H1 (cell line): ENCODE data around the gene CSTF3. TPM values are rescaled to one million over a fixed set of nuclear protein-coding genes. Genes with fewer than 3 reads are reported as not detected.

Experiments used
- CTCF ChIA-PET: fragments of 300-600 bp; sonication (Branson Sonifier 250); formaldehyde crosslinking; loops from one replicate; lab custom pipeline; 2021; ENCODE audit not compliant: partially characterized antibody; lab: Charles Lee
- POLR2A ChIA-PET: fragments of 300-600 bp; sonication (Branson Sonifier 250); formaldehyde crosslinking; loops from one replicate; lab custom pipeline; 2021; ENCODE audit warnings: inconsistent platforms; ENCODE audit not compliant: partially characterized antibody; lab: Charles Lee
- DNase-seq, 2 experiments: peaks; one replicate each; pipeline versions ENCODE4 v3.0.0 to v3.0.0-alpha.2; 2010 to 2022; ENCODE audit warnings: low spot score in 2 of 2, low read depth in 1 of 2, mixed read lengths in 1 of 2
- FAIRE-seq: peaks from 2 replicates; lab custom pipeline; 2011; peaks lifted over from hg19 to GRCh38; lab: Jason Lieb, UNC
- H2AFZ ChIP-seq: 2 replicates; pipeline ENCODE4 v1.8.1; 2012; ENCODE audit warnings: low read length, inconsistent platforms
- H2AK5ac ChIP-seq: 2 replicates; pipeline ENCODE4 v1.6.1; 2013; ENCODE audit warnings: low read depth, low read length
- H2BK120ac ChIP-seq: replicated peaks from 2 replicates; pipeline ENCODE3; 2013; ENCODE audit warnings: low read depth, low read length, inconsistent platforms
- H2BK12ac ChIP-seq: 2 replicates; pipeline ENCODE4 v1.6.1; 2013; ENCODE audit warnings: low read depth, low read length
- H2BK15ac ChIP-seq: 2 replicates; pipeline ENCODE4 v1.6.1; 2013; ENCODE audit warnings: low read length
- H2BK20ac ChIP-seq: 2 replicates; pipeline ENCODE4 v1.6.1; 2013; ENCODE audit warnings: low read length
- H2BK5ac ChIP-seq: 2 replicates; pipeline ENCODE4 v1.6.1; 2013; ENCODE audit warnings: low read depth, low read length
- H3K14ac ChIP-seq: 2 replicates; pipeline ENCODE4 v1.6.1; 2013; ENCODE audit warnings: inconsistent platforms; ENCODE audit not compliant: insufficient read length
- H3K18ac ChIP-seq: 2 replicates; pipeline ENCODE4 v1.6.1; 2013; ENCODE audit warnings: low read length; ENCODE audit errors: extremely low read depth
- H3K23ac ChIP-seq: 2 replicates; pipeline ENCODE4 v1.6.1; 2013; ENCODE audit warnings: inconsistent platforms; ENCODE audit not compliant: insufficient read length
- H3K23me2 ChIP-seq: 2 replicates; pipeline ENCODE4 v1.6.1; 2013; ENCODE audit warnings: low read depth, low read length
- H3K27ac ChIP-seq: 2 replicates; pipeline ENCODE4 v1.6.1; 2011; ENCODE audit warnings: low read depth, low read length, inconsistent platforms
- H3K27me3 ChIP-seq, 4 experiments: replicated peaks in 1 of 4; 1 replicate in 1 of 4; 2 replicates in 3 of 4; pipeline versions ENCODE4 v1.6.1 to v1.8.1; 2011 to 2013; ENCODE audit warnings: low read length in 3 of 4, mild to moderate bottlenecking in 3 of 4, inconsistent platforms in 2 of 4, mixed read lengths in 2 of 4, moderate library complexity in 1 of 4; ENCODE audit not compliant: control insufficient read depth in 3 of 4, insufficient read depth in 3 of 4; ENCODE audit errors: extremely low read depth in 1 of 4
- H3K36me3 ChIP-seq, 4 experiments: 2 replicates each; pipeline versions ENCODE4 v1.6.1 to v1.8.1; 2011 to 2013; ENCODE audit warnings: mild to moderate bottlenecking in 4 of 4, low read length in 3 of 4, moderate library complexity in 2 of 4, control low read depth in 1 of 4, inconsistent platforms in 1 of 4; ENCODE audit not compliant: insufficient read depth in 4 of 4, control insufficient read depth in 2 of 4
- H3K4ac ChIP-seq: replicated peaks from 2 replicates; pipeline ENCODE3; 2013; ENCODE audit warnings: low read length, low read depth, mixed read lengths, inconsistent platforms; ENCODE audit not compliant: insufficient read length
- H3K4me1 ChIP-seq, 4 experiments: replicated peaks in 1 of 4; 1 replicate in 1 of 4; 2 replicates in 3 of 4; pipeline versions ENCODE4 v1.6.1 to v1.8.1; 2011 to 2013; ENCODE audit warnings: low read length in 3 of 4, inconsistent platforms in 2 of 4, mixed read lengths in 1 of 4; ENCODE audit not compliant: insufficient read depth in 4 of 4, control insufficient read depth in 3 of 4
- H3K4me2 ChIP-seq, 2 experiments: 2 replicates each; pipeline versions ENCODE4 v1.6.1 to v1.8.1; 2011 to 2013; ENCODE audit warnings: low read depth in 2 of 2, low read length in 2 of 2, control low read depth in 1 of 2, inconsistent platforms in 1 of 2, mild to moderate bottlenecking in 1 of 2; ENCODE audit not compliant: insufficient read depth in 1 of 2
- H3K4me3 ChIP-seq, 4 experiments: fragments of 200-600, 300-600 bp in 1 of 4; sonication (generic), shearing (Covaris generic), sonication (Bioruptor Twin) in 1 of 4; 2 replicates each; pipeline versions ENCODE4 v1.5.1 to v1.8.1; 2011 to 2016; ENCODE audit warnings: low read length in 4 of 4, low read depth in 3 of 4, control low read depth in 2 of 4, inconsistent platforms in 2 of 4, mild to moderate bottlenecking in 2 of 4, mixed read lengths in 1 of 4, moderate library complexity in 1 of 4; ENCODE audit not compliant: insufficient read depth in 2 of 4; ENCODE audit errors: extremely low read depth in 1 of 4
- H3K56ac ChIP-seq: replicated peaks from 2 replicates; pipeline ENCODE3; 2013; ENCODE audit warnings: low read depth, mild to moderate bottlenecking, mixed read lengths, low read length, inconsistent platforms; ENCODE audit not compliant: insufficient read length
- H3K79me1 ChIP-seq: 2 replicates; pipeline ENCODE4 v1.6.1; 2013; ENCODE audit warnings: low read depth, low read length, control low read depth
- H3K79me2 ChIP-seq, 2 experiments: 2 replicates each; pipeline versions ENCODE4 v1.6.1 to v1.8.1; 2012 to 2013; ENCODE audit warnings: low read length in 2 of 2, mild to moderate bottlenecking in 2 of 2, inconsistent platforms in 1 of 2; ENCODE audit not compliant: insufficient read depth in 2 of 2, control insufficient read depth in 1 of 2
- H3K9ac ChIP-seq, 4 experiments: replicated peaks in 1 of 4; 1 replicate in 1 of 4; 2 replicates in 3 of 4; pipeline versions ENCODE4 v1.6.1 to v1.8.1; 2011 to 2013; ENCODE audit warnings: low read depth in 3 of 4, low read length in 3 of 4, control low read depth in 2 of 4, mild to moderate bottlenecking in 2 of 4, moderate library complexity in 2 of 4, inconsistent platforms in 1 of 4; ENCODE audit errors: extremely low read depth in 1 of 4
- H3K9me3 ChIP-seq, 2 experiments: 2 replicates each; pipeline versions ENCODE4 v1.6.1 to v1.8.1; 2012 to 2013; ENCODE audit warnings: mild to moderate bottlenecking in 2 of 2, moderate library complexity in 2 of 2, control low read depth in 1 of 2, inconsistent platforms in 1 of 2, low read depth in 1 of 2, low read length in 1 of 2, mixed read lengths in 1 of 2; ENCODE audit not compliant: insufficient read depth in 2 of 2
- H4K20me1 ChIP-seq, 2 experiments: replicated peaks in 1 of 2; 2 replicates each; pipeline versions ENCODE3 to v1.8.1; 2011 to 2013; ENCODE audit warnings: inconsistent platforms in 2 of 2, low read length in 2 of 2, mild to moderate bottlenecking in 1 of 2; ENCODE audit not compliant: insufficient read depth in 2 of 2, control insufficient read depth in 1 of 2
- H4K5ac ChIP-seq: 2 replicates; pipeline ENCODE4 v1.6.1; 2013; ENCODE audit warnings: low read length, low read depth, mixed read lengths, inconsistent platforms; ENCODE audit not compliant: insufficient read length
- H4K8ac ChIP-seq: 2 replicates; pipeline ENCODE4 v1.8.0; 2013; ENCODE audit warnings: mild to moderate bottlenecking, moderate library complexity, low read length, inconsistent platforms; ENCODE audit not compliant: insufficient read depth; ENCODE audit errors: extremely low read depth
- H4K91ac ChIP-seq: replicated peaks from 2 replicates; pipeline ENCODE3; 2013; ENCODE audit warnings: low read length, mixed read lengths, inconsistent platforms; ENCODE audit not compliant: insufficient read length
- CEBPB ChIP-seq: IDR thresholded peaks from 2 replicates; pipeline ENCODE4 v1.6.1; 2012; ENCODE audit warnings: low read depth, low read length
- TCF12 ChIP-seq: IDR thresholded peaks from 2 replicates; pipeline ENCODE4 v1.6.1; 2011; ENCODE audit warnings: low read depth, mild to moderate bottlenecking, low read length
- WGBS, 2 experiments: shearing (Covaris generic) in 1 of 2; methylation state at CpG; one replicate each; pipeline versions ENCODE4 v1.1.6 to v1.1.7; 2013 to 2015; ENCODE audit warnings: low lambda C conversion rate in 2 of 2, mixed read lengths in 2 of 2, inconsistent platforms in 1 of 2, low coverage in 1 of 2, missing lambda C conversion rate in 1 of 2; ENCODE audit not compliant: insufficient replicate concordance in 2 of 2, insufficient coverage in 1 of 2, insufficient read length in 1 of 2; ENCODE audit errors: extremely low coverage in 1 of 2, missing lambda C conversion rate in 1 of 2; 5-methylcytosine and 5-hydroxymethylcytosine counted together
- polyA plus RNA-seq, 7 experiments: library from polyadenylated mRNA; depleted of rRNA in 3 of 7; stranded (reverse) in 5 of 7; unstranded in 2 of 7; fragments of >200 nt in 5 of 7; fragments of 200-250 nt in 2 of 7; gene quantifications; 1 replicate in 5 of 7; 2 replicates in 1 of 7; 4 replicates in 1 of 7; pipeline versions ENCODE4 v1.2.1 to v1.2.3, GENCODE V29; 2011 to 2013; ENCODE audit warnings: missing spikeins in 2 of 7, mixed read lengths in 2 of 7
- total RNA-seq: library from RNA; stranded (reverse); fragmentation: NEBNext Ultra II Directional; extraction: Animal tissue kit (Norgen Biotek cat#: 25700); gene quantifications from 2 replicates; pipeline ENCODE4 v1.2.1, GENCODE V29; 2021

CSTF3 gene
- total and polyA plus RNA-seq, 2 of the 8 experiments (the other 6 are each of a cell fraction or from before 2014, with no cell fraction given): 22.3 to 54.7 TPM

- WGBS, 2 experiments: 92% methylated on average over 11 of the region's 14 CpGs; no CpG with 5 or more reads in 1 of the 2 experiments
- Histone ChIP-seq H2BK120ac (no peak overlapping the region), H2BK15ac (no peak overlapping the region), H3K4me1 (peaks cover 0 to 3% (median 0%) of the 10 kb centered on the region in 4 experiments; a peak in 2 of 7 replicates), H2AK5ac (no peak overlapping the region), H4K5ac (no peak overlapping the region), H3K4me3 (no peak overlapping the region), H2BK5ac (no peak overlapping the region), H4K20me1 (no peaks in the 10 kb centered on the region), H3K14ac (no peak overlapping the region), H3K79me2 (no peaks in the 10 kb centered on the region), H3K4ac (no peak overlapping the region), H3K23me2 (no peaks in the 10 kb centered on the region), H3K9ac (no peak overlapping the region), H2BK20ac (no peak overlapping the region), H3K36me3 (no peaks in the 10 kb centered on the region), H4K8ac (no peak overlapping the region), H3K27ac (no peak overlapping the region), H3K56ac (no peak overlapping the region), H3K9me3 (no peaks in the 10 kb centered on the region), H3K27me3 (no peaks in the 10 kb centered on the region)
- no peak for DNase-seq
- POLR2A ChIA-PET: interaction anchor here (0.8 to 1.0 kb wide), 2 partner anchors 9 to 67 kb away, joined by 3 read pairs; no protein-coding TSS in a partner anchor
- CTCF ChIA-PET: interaction anchor here (0.8 to 2.1 kb wide), 7 partner anchors 11 to 389 kb away, joined by 3 to 10 read pairs (median 3); no protein-coding TSS in a partner anchor
- no peak for FAIRE-seq
- TF ChIP-seq CEBPB (peak; percentile 15; the same call in 1 of the 2 replicates), TCF12 (no peak)
- TF ChIP-seq, all 59 proteins: peak for 1
- Histone ChIP-seq H2BK12ac (no peak overlapping the region), H2AFZ (no peak overlapping the region), H3K23ac (no peak overlapping the region), H4K91ac (no peak overlapping the region), H3K4me2 (no peak overlapping the region), H3K79me1 (no peaks in the 10 kb centered on the region), H3K18ac (no peak overlapping the region)
These were observed 36.8 kb upstream of the CSTF3 start for GRCh38 chr11:33197915-33198727.
